HL-60/S4 treated with retinoic acid at 250 ng/mL for 4 days and 3 days (cell line): ENCODE results near the gene ITGA8.
"Not testable (repeated sequence)": the region's sequence is repeated elsewhere in the genome, so short reads cannot be mapped to it uniquely, and the experiment has no call there.

ENCODE experiments used
- in situ Hi-C: fragments of 300-500 bp; cut with MboI; formaldehyde crosslinking; loops from 2 replicates; pipeline ENCODE4 v1.7.0; 2022; ENCODE audit warnings: low sequenced_read_pairs

ITGA8 gene

GRCh38 chr10:15719899-15720634, at the start of gene ITGA8:
Gene ITGA8, minus strand, starts transcription at chr10:15719922. Its CDS starts 151 bp downstream, at chr10:15719771.
- in situ Hi-C loops: no loop called here

- in situ Hi-C loops: no loop called here
These were observed 45.3 kb upstream of the ITGA8 start for GRCh38 chr10:15764892-15765454.

- in situ Hi-C loops: no loop called here
These were observed 43.3 kb upstream of the ITGA8 start for GRCh38 chr10:15763006-15763405.

GRCh38 chr10:15762239-15762638, 42.5 kb upstream of the ITGA8 start:
- in situ Hi-C loops: not testable (repeated sequence)

- in situ Hi-C loops: not testable (repeated sequence)
These were observed 41.5 kb upstream of the ITGA8 start for GRCh38 chr10:15761224-15761623.

DNA sequence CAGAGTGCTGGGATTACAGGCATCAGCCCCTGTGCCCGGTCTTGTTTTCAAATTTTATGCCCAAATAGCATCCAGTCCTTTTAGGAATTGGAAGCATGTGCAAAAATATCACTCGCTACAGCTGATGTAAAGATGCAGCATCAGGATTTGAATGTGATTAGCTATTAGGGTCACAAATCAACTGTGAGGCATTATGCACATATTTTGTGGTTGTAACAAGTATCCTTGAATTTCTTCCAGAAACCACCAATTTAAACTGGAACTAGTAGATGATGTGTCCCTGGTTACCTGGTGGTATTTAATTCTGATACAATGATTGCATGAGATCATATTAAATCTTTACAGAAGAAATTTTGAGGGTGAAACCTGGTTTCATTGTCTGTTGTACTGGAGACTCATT, 41.0 kb upstream of the ITGA8 start:
- in situ Hi-C loops: no loop called here

DNA sequence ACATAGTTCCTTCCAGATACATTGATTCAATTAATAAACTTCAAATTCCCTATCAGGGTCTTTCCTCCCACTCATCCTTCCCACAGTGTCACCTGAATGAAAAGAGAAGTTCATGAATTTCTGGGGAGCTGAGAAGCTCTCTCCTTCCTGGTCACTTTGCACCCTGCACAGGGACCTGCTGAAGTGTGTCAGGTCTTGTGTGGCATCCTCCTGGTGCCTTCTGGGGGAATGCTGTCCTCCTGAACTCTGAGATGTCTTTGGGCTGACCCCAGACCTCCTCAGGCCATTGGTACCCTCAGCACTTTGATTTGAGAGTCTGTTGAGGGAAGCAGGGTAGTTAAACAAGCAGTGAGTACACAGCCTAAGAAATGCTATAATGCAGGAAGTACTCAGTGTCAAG, 39.5 kb upstream of the ITGA8 start:
- in situ Hi-C loops: no loop called here

DNA sequence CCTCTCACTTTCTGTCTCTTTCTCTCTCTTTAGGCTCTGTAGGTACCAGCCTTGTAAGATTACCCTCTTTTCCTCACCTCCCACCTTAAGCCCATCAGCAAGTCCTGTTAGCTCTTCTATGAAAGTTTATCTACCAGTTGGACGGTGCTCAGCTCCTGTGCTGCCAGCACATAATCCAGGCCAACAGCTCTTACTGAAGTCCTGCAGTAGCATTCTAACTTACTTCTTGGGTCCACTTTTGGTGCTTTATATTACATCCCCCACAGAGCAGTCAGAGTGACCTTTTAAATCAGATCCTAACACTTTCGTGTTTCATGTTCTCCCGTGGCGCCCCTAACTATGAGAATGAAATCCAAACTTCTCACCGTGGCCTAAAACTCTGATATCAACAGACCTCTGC, 38.9 kb upstream of the ITGA8 start:
- in situ Hi-C loops: no loop called here

DNA sequence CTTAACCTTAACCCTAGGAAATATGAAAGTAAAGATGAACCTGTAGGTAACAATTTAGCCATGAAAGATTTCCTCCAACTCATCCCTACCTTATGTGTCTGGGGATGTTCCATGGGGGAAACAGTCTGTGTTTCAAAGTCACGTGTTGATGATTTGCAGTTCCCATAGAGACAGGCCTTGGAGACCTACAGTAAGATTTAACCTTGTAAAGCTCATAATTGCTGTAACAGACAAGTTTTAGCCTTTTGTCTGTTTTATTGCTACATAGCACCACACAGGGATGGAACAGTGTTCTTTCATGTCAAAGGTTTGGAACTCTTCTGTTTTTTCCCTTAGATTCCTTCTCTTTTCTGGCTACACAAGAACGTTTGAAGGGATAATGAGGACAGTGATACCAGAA, 35.2 kb upstream of the ITGA8 start:
- in situ Hi-C loops: no loop called here

DNA sequence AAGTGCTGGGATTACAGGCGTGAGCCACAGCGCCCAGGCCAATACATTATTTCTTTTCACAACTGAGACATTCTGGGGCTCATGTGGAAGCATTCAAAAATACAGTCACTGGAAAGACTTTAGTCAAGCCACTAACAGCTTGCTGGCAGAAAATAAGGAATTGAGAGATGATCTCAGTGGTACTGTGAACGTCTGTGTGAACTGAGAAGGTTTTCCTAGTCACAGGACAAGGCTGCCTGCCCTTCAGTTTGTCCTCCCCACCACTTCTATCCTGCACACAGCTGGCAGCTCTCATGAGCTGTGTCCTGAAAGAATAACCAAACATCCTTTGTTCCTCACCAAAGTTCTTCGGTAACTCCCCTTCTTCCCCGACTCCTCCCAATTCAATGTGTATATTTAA, 31.3 kb upstream of the ITGA8 start:
- in situ Hi-C loops: no loop called here

DNA sequence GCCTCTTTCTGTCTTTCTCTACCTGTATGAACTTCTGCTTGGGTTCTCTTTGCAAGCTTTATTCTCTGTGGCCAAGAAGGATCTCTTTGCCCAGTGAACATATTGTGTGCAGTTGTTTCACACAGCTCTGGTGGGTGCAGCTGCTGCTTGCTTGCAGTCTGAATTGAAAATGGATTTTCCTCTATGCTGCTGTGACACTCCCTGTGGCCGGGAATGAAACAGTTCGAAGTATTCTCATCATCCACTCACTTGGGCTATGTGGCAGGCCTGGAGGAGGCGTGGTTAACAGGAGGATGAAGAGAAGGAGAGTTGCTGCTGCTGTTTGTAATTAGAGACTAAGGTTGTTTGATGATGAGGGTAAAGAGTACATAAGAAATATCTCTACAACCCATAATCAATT, 28.4 kb upstream of the ITGA8 start:
- in situ Hi-C loops: loop anchor here (25.0 kb wide), 1 partner anchor 311 kb away; no protein-coding TSS in a partner anchor

- in situ Hi-C loops: loop anchor here (25.0 kb wide), 1 partner anchor 310 kb away; no protein-coding TSS in a partner anchor
These were observed 27.9 kb upstream of the ITGA8 start for GRCh38 chr10:15747632-15748031.

GRCh38 chr10:15745751-15746150, 26.0 kb upstream of the ITGA8 start:
- in situ Hi-C loops: loop anchor here (25.0 kb wide), 1 partner anchor 308 kb away; no protein-coding TSS in a partner anchor

GRCh38 chr10:15744217-15744865, 24.6 kb upstream of the ITGA8 start:
- in situ Hi-C loops: loop anchor here (25.0 kb wide), 1 partner anchor 307 kb away; no protein-coding TSS in a partner anchor

DNA sequence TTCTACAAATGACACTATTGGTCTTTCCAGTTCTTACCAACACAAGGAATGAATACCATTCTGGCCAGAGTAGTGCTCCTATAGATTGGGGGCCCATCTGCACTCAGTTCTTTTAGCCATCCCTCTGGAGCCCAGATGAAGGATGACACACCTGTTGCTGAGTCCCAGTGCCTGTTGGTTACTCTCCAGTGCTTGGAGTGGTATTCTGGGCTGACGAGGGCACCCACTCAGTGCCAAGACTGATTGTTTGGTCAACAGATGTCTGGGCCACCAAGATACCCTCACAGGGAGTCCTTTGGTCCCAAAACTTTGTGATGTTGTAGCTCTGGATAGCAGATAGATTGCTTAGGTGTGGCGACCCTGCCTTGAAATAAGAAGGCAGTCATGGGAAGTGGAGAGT, 23.7 kb upstream of the ITGA8 start:
- in situ Hi-C loops: loop anchor here (25.0 kb wide), 1 partner anchor 306 kb away; no protein-coding TSS in a partner anchor

- in situ Hi-C loops: loop anchor here (25.0 kb wide), 1 partner anchor 306 kb away; no protein-coding TSS in a partner anchor
These were observed 23.1 kb upstream of the ITGA8 start for GRCh38 chr10:15742836-15743235.

GRCh38 chr10:15742102-15742501, 22.4 kb upstream of the ITGA8 start:
- in situ Hi-C loops: loop anchor here (25.0 kb wide), 1 partner anchor 305 kb away; no protein-coding TSS in a partner anchor

DNA sequence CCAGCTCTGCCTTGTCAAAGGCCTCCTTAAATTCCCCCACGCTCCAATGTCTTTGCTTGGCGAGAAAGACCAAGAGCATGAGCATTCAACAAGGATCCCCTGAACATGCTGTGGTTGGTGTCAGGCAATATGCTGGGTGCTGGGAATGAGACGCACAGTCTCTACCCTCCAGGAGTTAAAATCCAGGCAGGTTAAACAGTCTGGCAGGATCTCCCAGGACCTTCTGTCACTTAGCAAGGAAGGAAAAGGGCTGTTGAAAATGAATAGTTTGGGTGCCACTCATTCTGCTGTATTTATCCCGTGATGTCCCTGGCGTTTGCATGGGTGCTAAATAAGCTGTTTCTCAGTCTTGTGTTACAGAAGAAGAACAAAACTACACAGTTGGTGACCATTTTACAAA, 21.9 kb upstream of the ITGA8 start:
- in situ Hi-C loops: loop anchor here (25.0 kb wide), 1 partner anchor 304 kb away; no protein-coding TSS in a partner anchor

GRCh38 chr10:15740261-15740660, 20.5 kb upstream of the ITGA8 start:
- in situ Hi-C loops: loop anchor here (25.0 kb wide), 1 partner anchor 303 kb away; no protein-coding TSS in a partner anchor

GRCh38 chr10:15739254-15739970, 19.7 kb upstream of the ITGA8 start:
- in situ Hi-C loops: loop anchor here (25.0 kb wide), 1 partner anchor 302 kb away; no protein-coding TSS in a partner anchor
